K562 (cell line): ENCODE measurements around the gene MRPL27. TPM values are rescaled to one million over a fixed set of nuclear protein-coding genes. Genes with fewer than 3 reads are reported as not detected.

ENCODE experiments used
- ARID2 ChIP-seq: fragments of 450-650 bp; IDR thresholded peaks from 2 replicates; pipeline ENCODE4 v1.6.1; 2017; ENCODE audit warnings: antibody characterized with exemption, mild to moderate bottlenecking
- CEBPZ ChIP-seq: fragments of 150-350 bp; IDR thresholded peaks from 2 replicates; pipeline ENCODE4 v1.6.1; 2014; ENCODE audit warnings: low read depth, mild to moderate bottlenecking, low read length, borderline replicate concordance
- E2F3 ChIP-seq: fragments of 250-450 bp; sonication (Bioruptor Pico); IDR thresholded peaks from 2 replicates; pipeline ENCODE4 v1.4.0; 2020; ENCODE audit warnings: mild to moderate bottlenecking
- EP400 ChIP-seq: fragments of 450-650 bp; IDR thresholded peaks from 2 replicates; pipeline ENCODE4 v1.6.1; 2017; ENCODE audit warnings: antibody characterized with exemption, mild to moderate bottlenecking, moderate library complexity
- FOXP1 ChIP-seq: sonication (generic); formaldehyde crosslinking; IDR thresholded peaks from 2 replicates; pipeline ENCODE4 v1.8.0; 2022; ENCODE audit warnings: mild to moderate bottlenecking, missing genetic modification reagents
- HDAC3 ChIP-seq: fragments of 450-650 bp; IDR thresholded peaks from 2 replicates; pipeline ENCODE4 v1.6.1; 2018; ENCODE audit warnings: borderline replicate concordance, mild to moderate bottlenecking, moderate library complexity; ENCODE audit not compliant: partially characterized antibody
- HES1 ChIP-seq: fragments of 450-650 bp; IDR thresholded peaks from 2 replicates; pipeline ENCODE4 v1.6.1; 2016; ENCODE audit warnings: low read depth, mild to moderate bottlenecking, moderate library complexity
- JUNB ChIP-seq: fragments of 450-650 bp; formaldehyde crosslinking; conservative IDR thresholded peaks from 2 replicates; pipeline ENCODE4 v1.4.0; 2020; ENCODE audit warnings: mild to moderate bottlenecking
- MXI1 ChIP-seq: IDR thresholded peaks from 2 replicates; pipeline ENCODE4 v1.6.1; 2011; ENCODE audit warnings: low read depth, mild to moderate bottlenecking, improper control_type of control experiment, low read length
- NFIC ChIP-seq: fragments of 450-650 bp; IDR thresholded peaks from 2 replicates; pipeline ENCODE4 v1.6.1; 2017; ENCODE audit warnings: mild to moderate bottlenecking, inconsistent platforms
- POLR3A ChIP-seq: IDR thresholded peaks from 2 replicates; pipeline ENCODE4 v1.6.1; 2011; ENCODE audit warnings: borderline replicate concordance, mild to moderate bottlenecking, moderate library complexity; ENCODE audit not compliant: insufficient read length, insufficient read depth; ENCODE audit errors: extremely low read depth
- POLR3G ChIP-seq: IDR thresholded peaks from 2 replicates; pipeline ENCODE4 v1.6.1; 2011; ENCODE audit not compliant: insufficient read length, insufficient replicate concordance; ENCODE audit errors: extremely low read depth
- POU5F1 ChIP-seq: fragments of 150-350 bp; IDR thresholded peaks from 2 replicates; pipeline ENCODE4 v1.6.1; 2014; ENCODE audit warnings: borderline replicate concordance, low read length, low read depth, mild to moderate bottlenecking; ENCODE audit not compliant: partially characterized antibody
- RBM39 ChIP-seq: fragments of 200-400 bp; formaldehyde crosslinking; optimal IDR thresholded peaks from 2 replicates; pipeline ENCODE3; 2018; ENCODE audit warnings: low read depth, low read length
- SMARCE1 ChIP-seq: fragments of 450-650 bp; IDR thresholded peaks from 2 replicates; pipeline ENCODE4 v1.7.1; 2016; ENCODE audit warnings: mild to moderate bottlenecking
- THAP12 ChIP-seq: fragments of 250-450 bp; sonication (Bioruptor Pico); IDR thresholded peaks from 2 replicates; pipeline ENCODE4 v1.9.0; 2021; ENCODE audit warnings: mild to moderate bottlenecking, inconsistent platforms
- ZNF316 ChIP-seq: fragments of 450-650 bp; IDR thresholded peaks from 2 replicates; pipeline ENCODE4 v1.6.1; 2016
- ZNF395 ChIP-seq: fragments of 200-800 bp; sonication (Bioruptor generic); IDR thresholded peaks from 2 replicates; pipeline ENCODE4 v1.6.1; 2017; ENCODE audit warnings: missing genetic modification characterization, missing compliant biosample characterization
- ZNF655 ChIP-seq: fragments of 250-450 bp; sonication (Bioruptor Pico); IDR thresholded peaks from 2 replicates; pipeline ENCODE4 v1.5.0; 2021
- polyA plus RNA-seq, 8 experiments: library from polyadenylated mRNA; depleted of rRNA in 4 of 8; stranded (reverse) in 5 of 8; unstranded in 3 of 8; fragments of >200 nt; fragmentation: Nextera tagmentation in 2 of 8; fragmentation: Illumina TruSeq in 1 of 8; extraction: Ambion mirVana in 2 of 8; extraction: Trizol in 1 of 8; gene quantifications; 2 replicates each; pipeline versions ENCODE4 v1.2.1 to v1.2.3, GENCODE V29; 2011 to 2014; ENCODE audit warnings: inconsistent platforms in 1 of 8, missing spikeins in 1 of 8
- total RNA-seq, 7 experiments: library from RNA; depleted of rRNA in 6 of 7; stranded (reverse); fragments of >200 nt in 6 of 7; fragmentation: Illumina TruSeq in 2 of 7; extraction: Trizol in 2 of 7; gene quantifications; 2 replicates each; pipeline versions ENCODE4 v1.2.1 to v1.2.3, GENCODE V29; 2011 to 2021; ENCODE audit warnings: low replicate concordance in 1 of 7

The MRPL27 gene
- total and polyA plus RNA-seq, 9 of the 15 experiments (the other 6 are each of a cell fraction or from before 2014, with no cell fraction given) = 96.3 to 401 (median 142) TPM

- no peak; the same call in 1 of the 2 replicates for TF ChIP-seq ZNF395 (CRISPR knock-in tag)
- TF ChIP-seq NFIC = peak; percentile 66
- no peak; the same call in 1 of the 2 replicates for TF ChIP-seq THAP12
- no peak for TF ChIP-seq JUNB (CRISPR knock-in tag)
- peak; percentile 30 for TF ChIP-seq HDAC3
- TF ChIP-seq ARID2 = no peak
- no peak for TF ChIP-seq POLR3A
- TF ChIP-seq SMARCE1 = peak; percentile 46
- TF ChIP-seq ZNF655 = no peak
- no peak for TF ChIP-seq RBM39
- TF ChIP-seq MXI1 = peak; percentile 74
- no peak for TF ChIP-seq POLR3G
- peak; percentile 18 for TF ChIP-seq POU5F1
- TF ChIP-seq FOXP1 (CRISPR knock-in tag) = peak; percentile 95
- peak; percentile 100 for TF ChIP-seq EP400
- TF ChIP-seq HES1 = 0 out of 2 replicates have a peak, but pooled peaks have one; percentile 24
- peak; percentile 90 for TF ChIP-seq E2F3
- peak; percentile 80 for TF ChIP-seq ZNF316
- TF ChIP-seq CEBPZ = no peak
These were observed at the start of gene MRPL27, which contains the start of gene EME1 (continued) for GRCh38 chr17:50372758-50373556.
